ENCODE data around the gene HMX2. TPM values are rescaled to one million over a fixed set of nuclear protein-coding genes. Genes with fewer than 3 reads are reported as not detected.

Gene HMX2
- total RNA-seq, 2 donors from 2014 or later, result not detected

GRCh38 chr10:123157210-123157609 lies 9.3 kb downstream of the HMX2 start:
- H3K4me1 ChIP-seq (ENCODE audit: control insufficient read depth, insufficient read depth, low read length), result no peaks in the 10 kb centered on the region
- H3K27me3 Mint-ChIP-seq (ENCODE audit: insufficient read depth), result peaks cover 16% of the 10 kb centered on the region
- no peak overlapping the region for H3K4me3 Mint-ChIP-seq
- WGBS, 2 experiments (ENCODE audit: insufficient coverage in 1 of 2, insufficient read length in 1 of 2), result 97 to 99% methylated on average over 3 of the region's 3 CpGs
- DNase-seq, result no peak
- H3K27ac Mint-ChIP-seq, result no peak overlapping the region
- no peaks in the 10 kb centered on the region for H3K9me3 ChIP-seq (ENCODE audit: control insufficient read depth, low read length)
- H3K9me3 Mint-ChIP-seq, result no peaks in the 10 kb centered on the region
- TF ChIP-seq CTCF (conservative IDR thresholded peaks at IDR 0.05), result no peak
- no peak overlapping the region for H3K27ac ChIP-seq (ENCODE audit: low read depth, low read length)
- H3K36me3 ChIP-seq (ENCODE audit: control insufficient read depth, insufficient read depth, low read length), result peaks cover 64% of the 10 kb centered on the region
- peaks cover 52% of the 10 kb centered on the region for H3K36me3 Mint-ChIP-seq (ENCODE audit: low read depth)
- peaks cover 2% of the 10 kb centered on the region for H3K4me1 Mint-ChIP-seq
- H3K4me3 ChIP-seq (ENCODE audit: low read length), result no peak overlapping the region
- H3K27me3 ChIP-seq (ENCODE audit: control insufficient read depth, insufficient read depth, low read length, poor library complexity, severe bottlenecking), result peaks cover 15% of the 10 kb centered on the region
- no peak overlapping the region for H3K9ac ChIP-seq (ENCODE audit: extremely low read depth, low read length, poor library complexity, severe bottlenecking)

GRCh38 chr10:123158682-123159081 lies 10.7 kb downstream of the HMX2 start:
- TF ChIP-seq CTCF (conservative IDR thresholded peaks at IDR 0.05), result no peak
- Mint-ChIP-seq H3K4me3 (no peak overlapping the region), H3K36me3 (ENCODE audit: low read depth) (peaks cover 63% of the 10 kb centered on the region), H3K9me3 (no peaks in the 10 kb centered on the region), H3K4me1 (peaks cover 2% of the 10 kb centered on the region), H3K27me3 (ENCODE audit: insufficient read depth) (peaks cover 2% of the 10 kb centered on the region), H3K27ac (no peak overlapping the region)
- Histone ChIP-seq H3K4me1 (ENCODE audit: control insufficient read depth, insufficient read depth, low read length) (no peaks in the 10 kb centered on the region), H3K36me3 (ENCODE audit: control insufficient read depth, insufficient read depth, low read length) (peaks cover 79% of the 10 kb centered on the region), H3K27me3 (ENCODE audit: control insufficient read depth, insufficient read depth, low read length, poor library complexity, severe bottlenecking) (no peaks in the 10 kb centered on the region), H3K4me3 (ENCODE audit: low read length) (no peak overlapping the region), H3K9me3 (ENCODE audit: control insufficient read depth, low read length) (no peaks in the 10 kb centered on the region), H3K27ac (ENCODE audit: low read depth, low read length) (no peak overlapping the region), H3K9ac (ENCODE audit: extremely low read depth, low read length, poor library complexity, severe bottlenecking) (no peak overlapping the region)
- no peak for DNase-seq
- WGBS, 2 experiments (ENCODE audit: insufficient coverage in 1 of 2, insufficient read length in 1 of 2), result no CpG with 5 or more reads among the region's 1 CpG

DNA sequence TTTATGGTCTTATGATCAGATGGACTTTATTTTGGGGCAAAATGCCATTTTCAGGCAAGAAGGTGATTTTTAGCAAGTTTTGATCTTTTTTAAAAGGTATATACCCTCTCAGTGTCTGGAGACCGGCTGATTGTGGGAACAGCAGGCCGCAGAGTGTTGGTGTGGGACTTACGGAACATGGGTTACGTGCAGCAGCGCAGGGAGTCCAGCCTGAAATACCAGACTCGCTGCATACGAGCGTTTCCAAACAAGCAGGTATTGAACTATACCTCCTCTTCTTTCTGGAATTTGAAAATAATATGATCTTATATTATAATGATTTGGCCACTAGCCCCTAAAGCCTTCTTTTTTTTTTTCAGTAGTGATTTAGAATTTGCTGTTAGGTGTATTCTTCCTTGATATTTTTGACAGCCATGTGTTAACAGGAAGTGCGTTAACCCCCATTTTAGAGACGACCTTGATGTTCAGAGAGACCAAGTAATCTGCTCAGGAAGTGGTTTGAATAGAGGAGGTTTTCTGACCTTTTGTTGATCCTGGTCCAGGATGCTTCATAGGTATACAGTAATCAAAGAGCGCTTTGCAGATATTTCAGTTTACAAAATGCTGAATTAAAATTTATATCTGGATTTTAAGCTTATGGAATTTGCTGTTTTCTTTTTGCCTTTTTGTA lies 12.5 kb downstream of the HMX2 start:
- H3K27me3 ChIP-seq (ENCODE audit: control insufficient read depth, insufficient read depth, low read length, poor library complexity, severe bottlenecking), result no peaks in the 10 kb centered on the region
- H3K4me1 Mint-ChIP-seq, result peaks cover 2% of the 10 kb centered on the region
- H3K27me3 Mint-ChIP-seq (ENCODE audit: insufficient read depth), result no peaks in the 10 kb centered on the region

More for the DNA sequence above, 12.5 kb downstream of the HMX2 start:
- Histone ChIP-seq H3K4me3 (ENCODE audit: low read length) (no peak overlapping the region), H3K9me3 (ENCODE audit: control insufficient read depth, low read length) (no peaks in the 10 kb centered on the region), H3K4me1 (ENCODE audit: control insufficient read depth, insufficient read depth, low read length) (no peaks in the 10 kb centered on the region), H3K36me3 (ENCODE audit: control insufficient read depth, insufficient read depth, low read length) (peaks cover 92% of the 10 kb centered on the region), H3K9ac (ENCODE audit: extremely low read depth, low read length, poor library complexity, severe bottlenecking) (no peak overlapping the region), H3K27ac (ENCODE audit: low read depth, low read length) (no peak overlapping the region)
- WGBS, 2 experiments (ENCODE audit: insufficient coverage in 1 of 2, insufficient read length in 1 of 2), result 95 to 98% methylated on average over 8 to 9 of the region's 11 CpGs
- Mint-ChIP-seq H3K9me3 (no peaks in the 10 kb centered on the region), H3K4me3 (no peak overlapping the region), H3K27ac (no peak overlapping the region), H3K36me3 (ENCODE audit: low read depth) (peaks cover 68% of the 10 kb centered on the region)
- no peak for TF ChIP-seq CTCF (conservative IDR thresholded peaks at IDR 0.05)
- DNase-seq, result no peak

Measured in endodermal cell (in vitro differentiated cells).